Measurements from ENCODE around the gene ERFE.

The ERFE gene

DNA sequence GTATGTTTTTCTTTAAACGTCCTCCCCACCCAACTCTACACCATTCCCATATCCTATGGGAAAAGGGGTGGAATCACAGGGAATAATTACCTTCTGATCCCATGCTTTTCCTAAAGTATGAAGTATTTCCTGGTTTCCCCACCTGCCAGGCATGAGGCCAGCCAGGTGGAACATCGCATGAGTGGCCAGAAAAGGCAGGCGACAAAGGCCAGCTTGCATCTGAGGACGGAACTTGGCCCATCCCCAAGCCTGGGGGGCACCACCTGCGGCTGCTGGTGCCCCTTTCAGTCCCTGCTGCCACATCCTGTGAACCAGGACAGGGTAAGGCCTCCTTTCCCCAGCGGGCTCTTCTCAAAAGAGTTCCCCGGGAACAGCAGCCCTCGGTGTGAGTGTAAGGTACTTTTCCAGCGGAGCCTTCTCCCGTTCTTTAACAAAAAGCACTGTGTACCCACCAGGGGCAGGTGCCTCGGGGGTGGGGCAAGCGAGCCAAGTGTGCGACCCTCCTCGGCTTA lies 1.2 kb upstream of the ERFE start:
- H3K27ac ChIP-seq: no peak overlapping the region
- TF ChIP-seq CTCF (conservative IDR thresholded peaks at IDR 0.05): no peak

GRCh38 chr2:238158018-238158508 lies 707 bp upstream of the ERFE start:
- TF ChIP-seq CTCF (conservative IDR thresholded peaks at IDR 0.05): no peak
- no peak overlapping the region for H3K27ac ChIP-seq

GRCh38 chr2:238159071-238159539 lies 335 bp downstream of the ERFE start:
- H3K27ac ChIP-seq: peak overlapping the region; percentile 56; the same call in 1 of the 2 replicates
- TF ChIP-seq CTCF (conservative IDR thresholded peaks at IDR 0.05): peak; percentile 49

GRCh38 chr2:238159661-238160205 lies 963 bp downstream of the ERFE start:
- TF ChIP-seq CTCF (conservative IDR thresholded peaks at IDR 0.05): no peak
- no peak overlapping the region for H3K27ac ChIP-seq

DNA sequence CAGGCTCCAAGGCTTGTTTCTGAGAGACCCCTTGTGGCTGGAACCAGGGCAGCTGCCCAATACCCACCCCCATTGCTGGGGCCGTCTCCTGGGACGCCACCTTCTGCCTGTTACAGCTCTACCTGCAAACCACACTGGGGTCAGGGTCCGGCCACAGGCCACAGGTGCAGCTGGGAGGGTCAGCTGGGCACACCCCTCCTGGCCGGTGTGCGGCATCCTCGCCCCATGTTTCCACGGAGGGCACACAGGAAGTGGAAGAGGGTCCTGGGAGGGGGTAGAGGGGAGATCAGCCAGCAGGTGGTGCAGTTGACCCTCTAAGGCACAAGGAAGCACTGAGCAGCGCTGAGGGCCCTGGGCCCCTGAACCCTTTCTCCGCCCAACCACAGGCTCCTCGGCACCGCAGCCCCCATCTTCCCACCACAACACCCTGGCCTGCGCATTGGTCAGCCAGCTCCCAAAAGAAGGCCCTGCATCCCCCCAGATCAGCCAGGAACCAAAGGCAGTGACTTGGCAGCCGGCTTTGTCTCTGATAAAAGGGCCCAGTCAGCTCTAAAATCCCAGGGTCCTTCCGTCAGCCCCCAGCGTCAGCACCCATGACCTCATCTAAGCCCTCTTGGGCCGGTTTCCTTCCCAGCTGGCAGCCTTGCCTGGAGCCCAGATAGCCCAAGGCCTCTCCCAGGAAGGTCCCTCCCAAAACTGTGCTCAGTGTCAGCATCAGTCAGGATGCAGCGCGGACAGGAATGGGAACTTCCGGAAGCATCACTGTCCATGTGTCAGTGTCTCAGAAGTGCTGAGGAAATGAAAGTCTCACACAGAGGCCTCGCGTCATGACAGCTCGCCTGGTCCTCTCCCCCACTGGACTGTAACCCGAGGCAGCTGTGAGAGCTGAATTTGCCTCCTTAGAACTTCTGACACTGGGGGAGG lies 1.7 kb downstream of the ERFE start:
- TF ChIP-seq CTCF (conservative IDR thresholded peaks at IDR 0.05): peak; percentile 43
- H3K27ac ChIP-seq: no peak overlapping the region

GRCh38 chr2:238161291-238162051 lies 2.7 kb downstream of the ERFE start:
- no peak overlapping the region for H3K27ac ChIP-seq
- TF ChIP-seq CTCF (conservative IDR thresholded peaks at IDR 0.05): no peak
